ENCODE data around the gene POMC. TPM values are rescaled to one million over a fixed set of nuclear protein-coding genes. Genes with fewer than 3 reads are reported as not detected.

POMC gene
- total RNA-seq, 4 donors from 2014 or later, result 6.3 to 11.8 (median 9.2) TPM

DNA sequence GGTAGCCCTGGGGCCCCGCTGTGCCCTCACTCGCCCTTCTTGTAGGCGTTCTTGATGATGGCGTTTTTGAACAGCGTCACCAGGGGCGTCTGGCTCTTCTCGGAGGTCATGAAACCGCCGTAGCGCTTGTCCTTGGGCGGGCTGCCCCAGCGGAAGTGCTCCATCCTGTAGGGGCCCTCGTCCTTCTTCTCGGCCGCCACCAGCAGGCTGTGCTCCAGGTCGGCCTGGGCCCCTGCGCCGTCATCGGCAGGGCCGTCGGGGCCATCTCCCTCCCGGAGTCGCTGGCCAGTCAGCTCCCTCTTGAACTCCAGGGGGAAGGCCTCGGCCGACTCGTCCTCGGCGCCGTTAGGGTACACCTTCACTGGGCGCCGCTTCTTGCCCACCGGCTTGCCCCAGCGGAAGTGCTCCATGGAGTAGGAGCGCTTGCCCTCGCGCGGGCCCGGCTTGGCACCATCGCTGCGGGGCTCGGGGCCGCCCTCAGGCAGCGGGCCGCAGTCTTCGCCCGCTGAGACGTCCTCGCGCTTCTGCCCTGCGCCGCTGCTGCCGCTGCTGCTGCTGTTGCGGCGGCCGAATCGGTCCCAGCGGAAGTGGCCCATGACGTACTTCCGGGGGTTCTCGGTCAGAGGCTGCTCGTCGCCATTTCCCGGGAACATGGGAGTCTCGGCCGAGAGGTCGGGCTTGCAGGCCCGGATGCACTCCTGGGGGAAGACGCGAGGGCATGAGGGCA, 7.2 kb downstream of the POMC start:
- H3K36me3 ChIP-seq, result no peaks in the 10 kb centered on the region
- H3K4me3 ChIP-seq (replicated peaks in 1 of 3), result peak overlapping the region in 1 of 3 donors; percentile 31
- no peak for TF ChIP-seq CTCF (IDR thresholded peaks at IDR 0.05)
- TF ChIP-seq POLR2A (IDR thresholded peaks at IDR 0.05), result no peak
- 41 to 55% methylated on average over 4 to 27 of the region's 69 CpGs for WGBS, 2 donors
- intact Hi-C loops (cut with DNase I), result no loop called here
- H3K27me3 ChIP-seq, result no peaks in the 10 kb centered on the region
- DNase-seq, result peak; percentile 37 to 67
- H3K27ac ChIP-seq, result no peak overlapping the region
- no peaks in the 10 kb centered on the region for H3K9me3 ChIP-seq
- H3K4me1 ChIP-seq, result no peaks in the 10 kb centered on the region

- TF ChIP-seq CTCF (IDR thresholded peaks at IDR 0.05) (no peak), POLR2A (IDR thresholded peaks at IDR 0.05) (no peak)
- intact Hi-C loops (cut with DNase I), result no loop called here
- H3K27ac ChIP-seq, result no peak overlapping the region
- no peak for DNase-seq
- no peaks in the 10 kb centered on the region for H3K9me3 ChIP-seq
- no peaks in the 10 kb centered on the region for H3K36me3 ChIP-seq
- no peaks in the 10 kb centered on the region for H3K4me1 ChIP-seq
- no peak overlapping the region for H3K4me3 ChIP-seq (replicated peaks in 1 of 3)
- WGBS, 2 donors, result 94 to 97% methylated on average over 10 of the region's 10 CpGs
- H3K27me3 ChIP-seq, result no peaks in the 10 kb centered on the region
These were observed 8.0 kb downstream of the POMC start for GRCh38 chr2:25160376-25160775.

DNA sequence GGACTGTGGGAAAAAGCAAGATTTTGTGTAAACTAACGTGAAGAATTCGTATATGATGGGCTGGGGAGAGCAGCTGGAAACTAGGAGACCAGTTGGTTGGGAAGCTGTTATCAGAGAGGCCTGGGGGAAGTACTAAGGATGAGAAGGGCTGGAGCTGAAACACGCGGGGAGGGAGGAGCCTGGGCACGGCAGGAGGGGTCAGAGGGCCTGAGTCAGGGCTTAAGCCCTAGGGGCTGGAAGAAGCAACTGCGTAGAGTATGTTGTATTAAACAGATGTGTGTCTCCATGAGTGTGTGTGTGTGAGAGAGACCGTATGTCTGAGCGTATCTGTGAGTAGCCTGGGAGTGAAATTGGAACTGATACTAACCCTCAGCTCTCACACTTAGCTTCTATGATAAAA, 8.4 kb downstream of the POMC start:
- H3K9me3 ChIP-seq, result no peaks in the 10 kb centered on the region
- H3K4me3 ChIP-seq (replicated peaks in 1 of 3), result no peak overlapping the region
- no peaks in the 10 kb centered on the region for H3K4me1 ChIP-seq
- H3K36me3 ChIP-seq, result no peaks in the 10 kb centered on the region
- DNase-seq, result no peak
- H3K27ac ChIP-seq, result no peak overlapping the region
- H3K27me3 ChIP-seq, result no peaks in the 10 kb centered on the region
- 78 to 80% methylated on average over 8 of the region's 8 CpGs for WGBS, 2 donors
- TF ChIP-seq CTCF (IDR thresholded peaks at IDR 0.05), result no peak
- TF ChIP-seq POLR2A (IDR thresholded peaks at IDR 0.05), result no peak
- intact Hi-C loops (cut with DNase I), result no loop called here

DNA sequence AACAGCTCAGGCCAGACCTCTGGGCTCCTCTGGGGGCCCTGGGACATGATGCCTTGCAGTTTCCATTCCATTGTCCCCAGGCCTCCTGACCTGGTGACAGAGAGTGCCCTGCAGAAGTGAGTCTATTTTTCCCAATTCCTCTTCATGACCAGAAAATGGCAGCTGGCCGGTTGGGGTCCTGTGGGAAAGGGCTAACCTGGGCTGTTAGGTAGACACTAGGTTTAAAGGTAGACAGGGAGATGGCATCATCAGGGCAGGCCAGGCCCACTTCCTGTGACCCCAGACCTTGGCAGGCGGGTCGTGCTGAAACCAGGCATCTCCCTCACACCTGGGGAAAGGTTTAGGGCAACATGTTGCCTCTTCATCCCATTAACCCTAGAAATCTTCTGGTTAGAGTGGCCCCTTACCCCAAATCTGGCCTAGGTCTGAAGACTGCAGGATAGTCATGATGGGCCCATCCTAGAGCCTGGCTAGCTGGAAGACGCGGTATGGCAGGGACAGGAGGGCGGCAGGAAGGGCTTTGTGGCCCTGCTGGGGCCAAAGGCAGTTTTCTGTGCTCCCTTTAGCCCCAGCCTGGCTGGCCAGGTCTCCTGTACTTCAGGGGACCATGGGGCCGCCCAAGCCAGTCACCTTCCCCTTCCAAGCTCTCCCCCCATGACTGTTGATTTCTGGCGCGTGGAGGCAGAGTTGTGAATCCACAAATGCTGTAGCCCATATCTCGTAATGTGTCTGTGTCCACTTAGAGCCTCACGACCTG, 10.1 kb downstream of the POMC start:
- intact Hi-C loops (cut with DNase I), result no loop called here
- WGBS, 2 donors, result 94 to 99% methylated on average over 11 of the region's 11 CpGs
- no peak for DNase-seq

More for the DNA sequence above, 10.1 kb downstream of the POMC start:
- TF ChIP-seq POLR2A (IDR thresholded peaks at IDR 0.05) (no peak), CTCF (IDR thresholded peaks at IDR 0.05) (no peak)
- H3K4me3 ChIP-seq (replicated peaks in 1 of 3), result no peak overlapping the region
- no peaks in the 10 kb centered on the region for H3K9me3 ChIP-seq
- no peaks in the 10 kb centered on the region for H3K27me3 ChIP-seq
- peaks cover 0 to 6% of the 10 kb centered on the region in 2 donors for H3K36me3 ChIP-seq
- no peaks in the 10 kb centered on the region for H3K4me1 ChIP-seq
- H3K27ac ChIP-seq, result no peak overlapping the region
